SK-N-SH (cell line): ENCODE results near the gene DTNBP1. TPM values are rescaled to one million over a fixed set of nuclear protein-coding genes. Genes with fewer than 3 reads are reported as not detected.

Experiments used
- CTCF ChIA-PET: fragments of 300-600, 350-600 bp; formaldehyde crosslinking; extraction: SDS; loops from one replicate; lab custom pipeline; 2021; lab: Yijun Ruan, JAX
- POLR2A ChIA-PET: fragments of 350-600 bp; sonication (Branson Sonifier 250); formaldehyde crosslinking; extraction: SDS; loops from one replicate; lab custom pipeline; 2020; ENCODE audit warnings: antibody characterized with exemption, inconsistent platforms; lab: Yijun Ruan, JAX
- DNase-seq: peaks from one replicate; pipeline ENCODE4 v3.0.0; 2012
- H2AFZ ChIP-seq: fragments of 200-600 bp; sonication (generic); 2 replicates; pipeline ENCODE4 v1.8.1; 2016; ENCODE audit warnings: antibody characterized with exemption, mild to moderate bottlenecking, low read depth
- H3F3A ChIP-seq: fragments of 200-600 bp; sonication (generic); replicated peaks from 2 replicates; pipeline ENCODE3; 2016; ENCODE audit warnings: antibody characterized with exemption, mild to moderate bottlenecking; ENCODE audit not compliant: insufficient read depth
- H3K27ac ChIP-seq, 2 experiments: fragments of 200-500 bp in 1 of 2; fragments of 200-600 bp in 1 of 2; sonication (Bioruptor generic) in 1 of 2; sonication (generic), shearing (Covaris generic) in 1 of 2; 2 replicates each; pipeline versions ENCODE4 v1.5.1 to v1.6.1; 2014 to 2016; ENCODE audit warnings: low read depth in 2 of 2, inconsistent platforms in 1 of 2, low read length in 1 of 2, mild to moderate bottlenecking in 1 of 2, mixed read lengths in 1 of 2
- H3K27me3 ChIP-seq: fragments of 200-600 bp; sonication (generic), shearing (Covaris generic); 2 replicates; pipeline ENCODE4 v1.6.1; 2016; ENCODE audit warnings: mixed run types; ENCODE audit not compliant: insufficient read depth
- H3K36me3 ChIP-seq, 2 experiments: fragments of 200-500 bp in 1 of 2; fragments of 200-600 bp in 1 of 2; sonication (Bioruptor generic) in 1 of 2; sonication (generic) in 1 of 2; replicated peaks in 1 of 2; 2 replicates each; pipeline versions ENCODE3 to v1.5.1; 2014 to 2016; ENCODE audit warnings: low read length in 1 of 2, mild to moderate bottlenecking in 1 of 2; ENCODE audit not compliant: insufficient read depth in 2 of 2, control insufficient read depth in 1 of 2
- H3K4me1 ChIP-seq, 2 experiments: fragments of 200-500 bp in 1 of 2; fragments of 200-600 bp in 1 of 2; sonication (Bioruptor generic) in 1 of 2; sonication (generic), shearing (Covaris generic) in 1 of 2; 2 replicates each; pipeline versions ENCODE4 v1.5.1 to v1.6.1; 2014 to 2016; ENCODE audit warnings: low read depth in 1 of 2, low read length in 1 of 2, mixed run types in 1 of 2; ENCODE audit not compliant: insufficient read depth in 2 of 2, control insufficient read depth in 1 of 2
- H3K4me2 ChIP-seq: fragments of 200-600 bp; sonication (generic), shearing (Covaris generic); 2 replicates; pipeline ENCODE4 v1.6.1; 2017; ENCODE audit warnings: mixed run types
- H3K4me3 ChIP-seq, 2 experiments: fragments of 200-500 bp in 1 of 2; fragments of 200-600 bp in 1 of 2; sonication (Bioruptor generic) in 1 of 2; sonication (generic), shearing (Covaris generic) in 1 of 2; 2 replicates each; pipeline versions ENCODE4 v1.5.1 to v1.8.1; 2014 to 2016; ENCODE audit warnings: low read depth in 2 of 2, inconsistent platforms in 1 of 2, low read length in 1 of 2, mild to moderate bottlenecking in 1 of 2, mixed read lengths in 1 of 2, moderate library complexity in 1 of 2
- H3K79me2 ChIP-seq: fragments of 200-600 bp; sonication (generic); 2 replicates; pipeline ENCODE4 v1.8.1; 2017; ENCODE audit warnings: mild to moderate bottlenecking; ENCODE audit not compliant: insufficient read depth
- H3K9ac ChIP-seq: fragments of 200-600 bp; sonication (generic); 2 replicates; pipeline ENCODE4 v1.6.1; 2017; ENCODE audit warnings: mixed run types
- H3K9me2 ChIP-seq: fragments of 200-600 bp; sonication (generic); 2 replicates; pipeline ENCODE4 v1.6.1; 2017; ENCODE audit warnings: mixed run types
- H3K9me3 ChIP-seq: fragments of 200-600 bp; sonication (generic); 2 replicates; pipeline ENCODE4 v1.6.1; 2017; ENCODE audit warnings: mixed run types, mild to moderate bottlenecking, moderate library complexity
- H4K20me1 ChIP-seq: fragments of 200-600 bp; sonication (generic); 2 replicates; pipeline ENCODE4 v1.6.1; 2017; ENCODE audit warnings: mild to moderate bottlenecking, mixed run types; ENCODE audit not compliant: insufficient read depth
- CHD2 ChIP-seq: fragments of 150-350 bp; IDR thresholded peaks from 2 replicates; pipeline ENCODE4 v1.6.1; 2018; ENCODE audit warnings: low read length; ENCODE audit not compliant: partially characterized antibody
- ELF1 ChIP-seq: IDR thresholded peaks from 2 replicates; pipeline ENCODE4 v1.4.0; 2012
- FOSL2 ChIP-seq: IDR thresholded peaks from 2 replicates; pipeline ENCODE4 v1.4.0; 2012; ENCODE audit warnings: low read depth, mild to moderate bottlenecking, moderate library complexity, borderline replicate concordance
- FOXM1 ChIP-seq: IDR thresholded peaks from 2 replicates; pipeline ENCODE4 v1.4.0; 2012; ENCODE audit warnings: low read depth, mild to moderate bottlenecking
- GABPA ChIP-seq: IDR thresholded peaks from 2 replicates; pipeline ENCODE4 v1.4.0; 2012; ENCODE audit warnings: low read depth, mild to moderate bottlenecking
- JUND ChIP-seq: IDR thresholded peaks from 2 replicates; pipeline ENCODE4 v1.4.0; 2012
- MEF2A ChIP-seq: IDR thresholded peaks from 2 replicates; pipeline ENCODE4 v1.4.0; 2012; ENCODE audit warnings: low read depth, borderline replicate concordance
- MXI1 ChIP-seq: IDR thresholded peaks from 2 replicates; pipeline ENCODE4 v1.6.1; 2012; ENCODE audit warnings: mild to moderate bottlenecking, low read depth, low read length, improper control_type of control experiment
- NRF1 ChIP-seq: IDR thresholded peaks from 2 replicates; pipeline ENCODE4 v1.6.1; 2012; ENCODE audit warnings: low read depth, mild to moderate bottlenecking, low read length
- RCOR1 ChIP-seq: fragments of 150-350 bp; IDR thresholded peaks from 2 replicates; pipeline ENCODE4 v1.6.1; 2017; ENCODE audit warnings: antibody characterized with exemption, low read length
- REST ChIP-seq: IDR thresholded peaks from 2 replicates; pipeline ENCODE4 v1.6.1; 2012; ENCODE audit warnings: mild to moderate bottlenecking, low read depth, low read length, moderate library complexity
- RXRA ChIP-seq: IDR thresholded peaks from 2 replicates; pipeline ENCODE4 v1.4.0; 2012; ENCODE audit warnings: low read depth, mild to moderate bottlenecking, borderline replicate concordance
- SIN3A ChIP-seq: IDR thresholded peaks from 2 replicates; pipeline ENCODE4 v1.6.1; 2012; ENCODE audit warnings: low read depth, mild to moderate bottlenecking, low read length, moderate library complexity, borderline replicate concordance
- TAF1 ChIP-seq: IDR thresholded peaks from 2 replicates; pipeline ENCODE4 v1.6.1; 2012; ENCODE audit warnings: low read depth, mild to moderate bottlenecking, low read length, moderate library complexity, borderline replicate concordance
- TCF12 ChIP-seq: IDR thresholded peaks from 2 replicates; pipeline ENCODE4 v1.4.0; 2012
- TEAD4 ChIP-seq: IDR thresholded peaks from 2 replicates; pipeline ENCODE4 v1.4.0; 2012; ENCODE audit warnings: mild to moderate bottlenecking, borderline replicate concordance; ENCODE audit not compliant: insufficient read depth
- YY1 ChIP-seq: IDR thresholded peaks from 2 replicates; pipeline ENCODE4 v1.4.0; 2012; ENCODE audit warnings: low read depth, mild to moderate bottlenecking
- ZBTB33 ChIP-seq: IDR thresholded peaks from 2 replicates; pipeline ENCODE4 v1.4.0; 2012; ENCODE audit warnings: low read depth, borderline replicate concordance
- WGBS: methylation state at CpG from one replicate; pipeline ENCODE4 v1.1.6; 2017; ENCODE audit warnings: low lambda C conversion rate; 5-methylcytosine and 5-hydroxymethylcytosine counted together
- polyA plus RNA-seq, 3 experiments: library from polyadenylated mRNA; depleted of rRNA; stranded (reverse); fragments of >200 nt; gene quantifications; 2 replicates each; pipeline ENCODE4 v1.2.3, GENCODE V29; 2012
- TF ChIP-seq, protein P1 (sequence below): fragments of 150-350 bp; IDR thresholded peaks from 2 replicates; pipeline ENCODE4 v1.6.1; 2016; ENCODE audit warnings: mild to moderate bottlenecking, low read depth, low read length

The DTNBP1 gene
- polyA plus RNA-seq, 1 of the 3 experiments (the other 2 are of a cell fraction) = 19.7 TPM

DNA sequence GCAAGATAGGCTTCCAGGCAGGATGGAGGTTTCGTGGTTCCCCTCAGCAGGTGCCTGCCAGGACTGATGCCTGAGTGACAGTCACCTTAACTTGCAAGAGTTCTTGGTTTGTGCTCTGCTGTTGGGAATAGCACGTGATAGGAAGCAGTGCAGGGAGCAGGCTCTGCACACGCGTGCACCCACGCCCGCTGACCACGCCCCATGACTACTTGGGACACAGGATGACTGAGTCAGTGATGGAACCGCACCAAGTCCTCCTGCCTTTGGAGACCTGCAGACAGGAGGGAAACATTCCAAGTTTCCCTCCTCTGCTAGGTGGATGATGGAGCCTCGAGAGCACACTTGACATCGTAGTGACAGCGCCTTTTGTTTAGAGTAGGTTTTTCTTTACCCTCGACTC is 164.2 kb downstream of the DTNBP1 start:
- no peak overlapping the region for H3K4me2 ChIP-seq
- TF ChIP-seq RCOR1 (no peak), JUND (no peak), CHD2 (no peak), SIN3A (no peak), RXRA (no peak), TEAD4 (no peak), FOSL2 (no peak), MEF2A (no peak), NRF1 (no peak), ELF1 (no peak), TAF1 (no peak), GABPA (no peak), YY1 (no peak), TCF12 (no peak), FOXM1 (no peak), MXI1 (no peak)
- TF ChIP-seq, protein P1, sequence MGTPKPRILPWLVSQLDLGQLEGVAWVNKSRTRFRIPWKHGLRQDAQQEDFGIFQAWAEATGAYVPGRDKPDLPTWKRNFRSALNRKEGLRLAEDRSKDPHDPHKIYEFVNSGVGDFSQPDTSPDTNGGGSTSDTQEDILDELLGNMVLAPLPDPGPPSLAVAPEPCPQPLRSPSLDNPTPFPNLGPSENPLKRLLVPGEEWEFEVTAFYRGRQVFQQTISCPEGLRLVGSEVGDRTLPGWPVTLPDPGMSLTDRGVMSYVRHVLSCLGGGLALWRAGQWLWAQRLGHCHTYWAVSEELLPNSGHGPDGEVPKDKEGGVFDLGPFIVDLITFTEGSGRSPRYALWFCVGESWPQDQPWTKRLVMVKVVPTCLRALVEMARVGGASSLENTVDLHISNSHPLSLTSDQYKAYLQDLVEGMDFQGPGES = no peak
- TF ChIP-seq, all 33 proteins: peak for 0
- WGBS = 96% methylated on average over 8 of the region's 12 CpGs
- Histone ChIP-seq H3F3A (peaks cover 4% of the 10 kb centered on the region), H3K4me3 (no peak overlapping the region), H3K79me2 (no peaks in the 10 kb centered on the region), H3K9me3 (no peaks in the 10 kb centered on the region), H3K4me1 (peaks cover 16 to 22% of the 10 kb centered on the region in 2 experiments; a peak in 3 of 4 replicates), H3K27ac (no peak overlapping the region), H4K20me1 (peaks cover 21% of the 10 kb centered on the region), H3K9me2 (no peaks in the 10 kb centered on the region), H3K36me3 (peaks cover 0 to 4% of the 10 kb centered on the region in 2 experiments), H3K9ac (no peak overlapping the region), H2AFZ (no peak overlapping the region), H3K27me3 (no peaks in the 10 kb centered on the region)
- ChIA-PET CTCF (no interaction called here), POLR2A (no interaction called here)
- no peak for DNase-seq

DNA sequence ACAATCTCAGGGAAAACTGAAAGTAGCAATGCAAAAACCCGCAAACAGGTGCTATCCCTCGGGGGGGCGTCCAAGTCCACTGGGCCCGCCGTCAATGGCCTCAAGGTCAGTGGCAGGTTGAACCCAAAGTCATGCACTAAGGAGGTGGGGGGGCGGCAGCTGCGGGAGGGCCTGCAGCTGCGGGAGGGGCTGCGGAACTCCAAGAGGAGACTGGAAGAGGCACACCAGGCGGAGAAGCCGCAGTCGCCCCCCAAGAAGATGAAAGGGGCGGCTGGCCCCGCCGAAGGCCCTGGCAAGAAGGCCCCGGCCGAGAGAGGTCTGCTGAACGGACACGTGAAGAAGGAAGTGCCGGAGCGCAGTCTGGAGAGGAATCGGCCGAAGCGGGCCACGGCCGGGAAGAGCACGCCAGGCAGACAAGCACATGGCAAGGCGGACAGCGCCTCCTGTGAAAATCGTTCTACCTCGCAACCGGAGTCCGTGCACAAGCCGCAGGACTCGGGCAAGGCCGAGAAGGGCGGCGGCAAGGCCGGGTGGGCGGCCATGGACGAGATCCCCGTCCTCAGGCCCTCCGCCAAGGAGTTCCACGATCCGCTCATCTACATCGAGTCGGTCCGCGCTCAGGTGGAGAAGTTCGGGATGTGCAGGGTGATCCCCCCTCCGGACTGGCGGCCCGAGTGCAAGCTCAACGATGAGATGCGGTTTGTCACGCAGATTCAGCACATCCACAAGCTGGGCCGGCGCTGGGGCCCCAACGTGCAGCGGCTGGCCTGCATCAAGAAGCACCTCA is 166.3 kb downstream of the DTNBP1 start:
- no peaks in the 10 kb centered on the region for H3K79me2 ChIP-seq
- POLR2A ChIA-PET = no interaction called here
- no peak for DNase-seq
- H2AFZ ChIP-seq = no peak overlapping the region
- H3K4me1 ChIP-seq = peaks cover 4 to 22% of the 10 kb centered on the region in 2 experiments; a peak in 2 of 4 replicates
- peaks cover 0 to 4% of the 10 kb centered on the region in 2 experiments for H3K36me3 ChIP-seq
- H3F3A ChIP-seq = no peaks in the 10 kb centered on the region
- no peak overlapping the region for H3K27ac ChIP-seq
- H3K4me2 ChIP-seq = no peak overlapping the region
- H3K4me3 ChIP-seq = no peak overlapping the region
- no peaks in the 10 kb centered on the region for H3K27me3 ChIP-seq
- no peaks in the 10 kb centered on the region for H3K9me3 ChIP-seq
- peaks cover 3% of the 10 kb centered on the region; the same call in 1 of the 2 replicates for H4K20me1 ChIP-seq
- H3K9me2 ChIP-seq = no peaks in the 10 kb centered on the region
- WGBS = 98% methylated on average over 54 of the region's 60 CpGs
- no peak overlapping the region for H3K9ac ChIP-seq
- TF ChIP-seq REST (no peak), ZBTB33 (no peak)
- CTCF ChIA-PET = interaction anchor here (1.0 kb wide), 1 partner anchor 1367 kb away, joined by 3 read pairs; no protein-coding TSS in a partner anchor
